ENCODE data around the gene CDK3.

GRCh38 chr17:75965468-75965867 lies 35.2 kb upstream of the CDK3 start:
- TF ChIP-seq, protein P1, sequence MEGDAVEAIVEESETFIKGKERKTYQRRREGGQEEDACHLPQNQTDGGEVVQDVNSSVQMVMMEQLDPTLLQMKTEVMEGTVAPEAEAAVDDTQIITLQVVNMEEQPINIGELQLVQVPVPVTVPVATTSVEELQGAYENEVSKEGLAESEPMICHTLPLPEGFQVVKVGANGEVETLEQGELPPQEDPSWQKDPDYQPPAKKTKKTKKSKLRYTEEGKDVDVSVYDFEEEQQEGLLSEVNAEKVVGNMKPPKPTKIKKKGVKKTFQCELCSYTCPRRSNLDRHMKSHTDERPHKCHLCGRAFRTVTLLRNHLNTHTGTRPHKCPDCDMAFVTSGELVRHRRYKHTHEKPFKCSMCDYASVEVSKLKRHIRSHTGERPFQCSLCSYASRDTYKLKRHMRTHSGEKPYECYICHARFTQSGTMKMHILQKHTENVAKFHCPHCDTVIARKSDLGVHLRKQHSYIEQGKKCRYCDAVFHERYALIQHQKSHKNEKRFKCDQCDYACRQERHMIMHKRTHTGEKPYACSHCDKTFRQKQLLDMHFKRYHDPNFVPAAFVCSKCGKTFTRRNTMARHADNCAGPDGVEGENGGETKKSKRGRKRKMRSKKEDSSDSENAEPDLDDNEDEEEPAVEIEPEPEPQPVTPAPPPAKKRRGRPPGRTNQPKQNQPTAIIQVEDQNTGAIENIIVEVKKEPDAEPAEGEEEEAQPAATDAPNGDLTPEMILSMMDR (IDR thresholded peaks at IDR 0.05; ENCODE audit: low read length): no peak
- TF ChIP-seq EZH2 (IDR thresholded peaks at IDR 0.05; ENCODE audit: borderline replicate concordance, low read length): no peak
